CD4-positive, alpha-beta T cell (primary cell): Measurements from ENCODE around the gene TBX18. TPM values are rescaled to one million over a fixed set of nuclear protein-coding genes. Genes with fewer than 3 reads are reported as not detected.

ENCODE experiments used
- ATAC-seq: fragments of 200-7000 bp; cut with Tn5 transposase; one replicate; pipeline ENCODE4 v1.10.0; 2022; ENCODE audit warnings: mild to moderate bottlenecking; ENCODE audit not compliant: poor library complexity
- CTCF ChIA-PET: fragments of 350-600 bp; sonication (Branson Sonifier 250); formaldehyde crosslinking; loops from one replicate; lab custom pipeline; 2021; ENCODE audit warnings: antibody characterized with exemption, inconsistent platforms; lab: Charles Lee
- POLR2A ChIA-PET: fragments of 350-600 bp; sonication (Branson Sonifier 250); formaldehyde crosslinking; loops from one replicate; lab custom pipeline; 2021; ENCODE audit warnings: antibody characterized with exemption, inconsistent platforms; lab: Charles Lee
- DNase-seq, 14 experiments: peaks; one replicate each; pipeline ENCODE4 v3.0.0-alpha.2; 2013 to 2020; ENCODE audit warnings: mixed read lengths in 2 of 14
- H3K27ac ChIP-seq, 2 donors: one replicate each; pipeline versions ENCODE4 v1.5.1 to v1.7.0; 2013; ENCODE audit warnings: low read length in 2 of 2, low read depth in 1 of 2, mild to moderate bottlenecking in 1 of 2
- H3K27me3 ChIP-seq, 2 experiments: 1 replicate in 1 of 2; 2 replicates in 1 of 2; pipeline versions ENCODE4 v1.6.1 to v1.7.0; 2013; ENCODE audit warnings: low read length in 2 of 2, control low read depth in 1 of 2, mild to moderate bottlenecking in 1 of 2, moderate library complexity in 1 of 2; ENCODE audit not compliant: insufficient read depth in 2 of 2, control insufficient read depth in 1 of 2
- H3K36me3 ChIP-seq: one replicate; pipeline ENCODE4 v1.6.1; 2013; ENCODE audit warnings: low read length, control low read depth; ENCODE audit not compliant: insufficient read depth
- H3K4me1 ChIP-seq: one replicate; pipeline ENCODE4 v1.6.1; 2013; ENCODE audit warnings: low read length, control low read depth; ENCODE audit not compliant: insufficient read depth
- H3K4me3 ChIP-seq: one replicate; pipeline ENCODE4 v1.5.1; 2013; ENCODE audit warnings: mild to moderate bottlenecking, low read length, moderate library complexity
- H3K9me3 ChIP-seq, 2 experiments: 1 replicate in 1 of 2; 2 replicates in 1 of 2; pipeline versions ENCODE4 v1.6.1 to v1.7.0; 2013; ENCODE audit warnings: low read length in 2 of 2, mild to moderate bottlenecking in 2 of 2, control low read depth in 1 of 2, moderate library complexity in 1 of 2; ENCODE audit not compliant: control insufficient read depth in 1 of 2, insufficient read depth in 1 of 2
- H3K27ac Mint-ChIP-seq: one replicate; pipeline ENCODE4 v1.8.0; 2020; ENCODE audit warnings: mixed read lengths
- H3K27me3 Mint-ChIP-seq: one replicate; pipeline ENCODE4 v1.8.0; 2021; ENCODE audit warnings: mixed read lengths
- H3K36me3 Mint-ChIP-seq: one replicate; pipeline ENCODE4 v1.8.0; 2021; ENCODE audit warnings: low read depth, mixed read lengths
- H3K4me1 Mint-ChIP-seq: one replicate; pipeline ENCODE4 v1.8.0; 2021; ENCODE audit warnings: low read depth, mixed read lengths
- H3K4me3 Mint-ChIP-seq: one replicate; pipeline ENCODE4 v1.8.0; 2020; ENCODE audit warnings: mild to moderate bottlenecking, mixed read lengths
- H3K9me3 Mint-ChIP-seq: one replicate; pipeline ENCODE4 v1.8.0; 2020; ENCODE audit warnings: mixed read lengths
- intact Hi-C, 2 experiments: fragments of 100-400 bp; cut with DNase I in 1 of 2; cut with micrococcal nuclease in 1 of 2; formaldehyde crosslinking; loops; one replicate each; pipeline versions ENCODE4 v1.15.1 to v1.9.0; 2023 to 2025; cut with DNase I, micrococcal nuclease
- total RNA-seq, 174 experiments: library from RNA in 2 of 174; stranded (reverse) in 2 of 174; gene quantifications; one replicate each; pipeline ENCODE4 v1.2.3 and lab custom pipeline; 2021 to 2026
- TF ChIP-seq, protein P1 (sequence below): fragments of 200-600 bp; IDR thresholded peaks from one replicate; pipeline ENCODE4 v1.8.0; 2022; ENCODE audit warnings: antibody characterized with exemption, mild to moderate bottlenecking

Gene TBX18
- total RNA-seq, 2 experiments from 2014 or later: not detected

DNA sequence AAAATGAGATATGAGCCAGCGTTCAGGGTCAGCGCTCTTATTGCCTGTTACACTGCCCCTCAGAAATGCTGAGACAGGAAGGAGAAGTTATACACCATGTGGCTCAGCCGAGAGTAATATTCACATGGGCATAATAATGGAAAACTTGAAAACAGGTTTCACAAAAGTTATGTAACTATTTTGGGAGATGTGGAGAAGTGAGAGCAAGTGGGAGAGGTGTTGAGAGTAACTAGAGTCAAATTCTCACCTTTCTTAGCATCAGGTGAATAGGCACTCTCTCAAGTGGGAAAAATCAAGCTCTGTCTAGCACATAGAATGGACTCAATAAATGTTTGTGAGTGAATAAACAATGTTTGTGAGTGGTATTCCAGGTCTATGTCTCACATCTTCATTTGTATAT lies 94.5 kb downstream of the TBX18 start:
- intact Hi-C loops: no loop called here
- DNase-seq (no peak), ATAC-seq (no peak)
- Histone ChIP-seq H3K9me3 (no peaks in the 10 kb centered on the region), H3K4me1 (no peaks in the 10 kb centered on the region), H3K27me3 (no peaks in the 10 kb centered on the region), H3K27ac (no peak overlapping the region), H3K36me3 (no peaks in the 10 kb centered on the region), H3K4me3 (no peak overlapping the region)
- ChIA-PET CTCF (no interaction called here), POLR2A (no interaction called here)
- Mint-ChIP-seq H3K36me3 (no peaks in the 10 kb centered on the region), H3K9me3 (no peaks in the 10 kb centered on the region), H3K4me3 (no peak overlapping the region), H3K27ac (no peak overlapping the region), H3K27me3 (no peaks in the 10 kb centered on the region), H3K4me1 (no peaks in the 10 kb centered on the region)
- TF ChIP-seq, protein P1, sequence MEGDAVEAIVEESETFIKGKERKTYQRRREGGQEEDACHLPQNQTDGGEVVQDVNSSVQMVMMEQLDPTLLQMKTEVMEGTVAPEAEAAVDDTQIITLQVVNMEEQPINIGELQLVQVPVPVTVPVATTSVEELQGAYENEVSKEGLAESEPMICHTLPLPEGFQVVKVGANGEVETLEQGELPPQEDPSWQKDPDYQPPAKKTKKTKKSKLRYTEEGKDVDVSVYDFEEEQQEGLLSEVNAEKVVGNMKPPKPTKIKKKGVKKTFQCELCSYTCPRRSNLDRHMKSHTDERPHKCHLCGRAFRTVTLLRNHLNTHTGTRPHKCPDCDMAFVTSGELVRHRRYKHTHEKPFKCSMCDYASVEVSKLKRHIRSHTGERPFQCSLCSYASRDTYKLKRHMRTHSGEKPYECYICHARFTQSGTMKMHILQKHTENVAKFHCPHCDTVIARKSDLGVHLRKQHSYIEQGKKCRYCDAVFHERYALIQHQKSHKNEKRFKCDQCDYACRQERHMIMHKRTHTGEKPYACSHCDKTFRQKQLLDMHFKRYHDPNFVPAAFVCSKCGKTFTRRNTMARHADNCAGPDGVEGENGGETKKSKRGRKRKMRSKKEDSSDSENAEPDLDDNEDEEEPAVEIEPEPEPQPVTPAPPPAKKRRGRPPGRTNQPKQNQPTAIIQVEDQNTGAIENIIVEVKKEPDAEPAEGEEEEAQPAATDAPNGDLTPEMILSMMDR: no peak

GRCh38 chr6:84667252-84668213 lies 96.9 kb downstream of the TBX18 start:
- TF ChIP-seq, protein P1: no peak
- H3K4me3 Mint-ChIP-seq: no peak overlapping the region
- H3K27ac Mint-ChIP-seq: no peak overlapping the region
- Histone ChIP-seq H3K4me3 (no peak overlapping the region), H3K4me1 (no peaks in the 10 kb centered on the region), H3K9me3 (no peaks in the 10 kb centered on the region), H3K27ac (no peak overlapping the region), H3K36me3 (no peaks in the 10 kb centered on the region), H3K27me3 (no peaks in the 10 kb centered on the region)
- ChIA-PET CTCF (no interaction called here), POLR2A (no interaction called here)
- H3K27me3 Mint-ChIP-seq: no peaks in the 10 kb centered on the region
- no peaks in the 10 kb centered on the region for H3K36me3 Mint-ChIP-seq
- ATAC-seq (no peak), DNase-seq (no peak)
- intact Hi-C loops: no loop called here
- H3K4me1 Mint-ChIP-seq: no peaks in the 10 kb centered on the region
- no peaks in the 10 kb centered on the region for H3K9me3 Mint-ChIP-seq

DNA sequence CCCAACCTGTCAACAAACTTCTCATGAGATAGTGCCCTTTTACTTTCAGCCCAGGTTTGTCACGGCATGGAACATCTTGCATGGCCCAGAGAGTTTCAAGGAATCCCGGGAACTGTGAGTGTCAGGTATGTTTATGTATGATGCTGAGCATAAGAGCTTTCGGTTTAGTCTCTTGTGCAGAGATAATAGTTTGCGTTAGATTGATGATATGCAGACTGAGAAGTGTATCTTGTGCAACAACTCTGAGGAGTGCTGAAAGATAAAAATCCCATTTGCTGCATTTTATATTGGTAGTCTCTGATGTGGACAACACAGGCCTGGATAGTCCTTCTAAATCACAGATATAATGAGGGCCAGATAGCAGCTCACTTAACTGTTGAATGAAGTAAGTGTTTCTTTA lies 99.0 kb downstream of the TBX18 start:
- DNase-seq (no peak), ATAC-seq (no peak)
- TF ChIP-seq, protein P1: no peak
- intact Hi-C loops: no loop called here
- Histone ChIP-seq H3K4me1 (no peaks in the 10 kb centered on the region), H3K4me3 (no peak overlapping the region), H3K9me3 (no peaks in the 10 kb centered on the region), H3K36me3 (no peaks in the 10 kb centered on the region), H3K27ac (no peak overlapping the region), H3K27me3 (no peaks in the 10 kb centered on the region)
- H3K36me3 Mint-ChIP-seq: no peaks in the 10 kb centered on the region
- no peaks in the 10 kb centered on the region for H3K4me1 Mint-ChIP-seq
- peaks cover 2% of the 10 kb centered on the region for H3K9me3 Mint-ChIP-seq
- no peak overlapping the region for H3K4me3 Mint-ChIP-seq
- POLR2A ChIA-PET: no interaction called here
- no peaks in the 10 kb centered on the region for H3K27me3 Mint-ChIP-seq
- no peak overlapping the region for H3K27ac Mint-ChIP-seq
- CTCF ChIA-PET: no interaction called here
